Glutamatergic neuron (in vitro differentiated cells): ENCODE results near the gene CEP350. TPM values are rescaled to one million over a fixed set of nuclear protein-coding genes. Genes with fewer than 3 reads are reported as not detected.

Source experiments
- DNase-seq: peaks from one replicate; pipeline ENCODE4 v3.0.0; 2022
- H3K27ac Mint-ChIP-seq: one replicate; pipeline ENCODE4 v1.8.0; 2020; ENCODE audit warnings: mild to moderate bottlenecking, mixed read lengths, inconsistent platforms; ENCODE audit not compliant: unreplicated experiment
- H3K27me3 Mint-ChIP-seq: one replicate; pipeline ENCODE4 v1.8.0; 2020; ENCODE audit warnings: mild to moderate bottlenecking, moderate library complexity, mixed read lengths, inconsistent platforms; ENCODE audit not compliant: unreplicated experiment
- H3K36me3 Mint-ChIP-seq: one replicate; pipeline ENCODE4 v1.8.0; 2020; ENCODE audit warnings: mild to moderate bottlenecking, mixed read lengths, inconsistent platforms; ENCODE audit not compliant: unreplicated experiment
- H3K4me1 Mint-ChIP-seq: one replicate; pipeline ENCODE4 v1.8.0; 2020; ENCODE audit warnings: mild to moderate bottlenecking, low read depth, mixed read lengths, inconsistent platforms; ENCODE audit not compliant: unreplicated experiment
- H3K4me3 Mint-ChIP-seq: one replicate; pipeline ENCODE4 v1.8.0; 2020; ENCODE audit warnings: mild to moderate bottlenecking, mixed read lengths, inconsistent platforms; ENCODE audit not compliant: unreplicated experiment
- H3K9me3 Mint-ChIP-seq: one replicate; pipeline ENCODE4 v1.8.0; 2020; ENCODE audit warnings: mild to moderate bottlenecking, moderate library complexity, mixed read lengths, inconsistent platforms; ENCODE audit not compliant: unreplicated experiment
- total RNA-seq: library from RNA; stranded (reverse); fragmentation: NEBNext Ultra II Directional; extraction: Animal tissue kit (Norgen Biotek cat#: 25700); gene quantifications from one replicate; pipeline ENCODE4 v1.2.1, GENCODE V29; 2021; ENCODE audit not compliant: unreplicated experiment
- TF ChIP-seq, protein P1 (sequence below): fragments of 200-600 bp; sonication (generic); IDR thresholded peaks from one replicate; pipeline ENCODE4 v1.5.0; 2021; ENCODE audit not compliant: partially characterized antibody, unreplicated experiment

CEP350 gene
- total RNA-seq, 1 donor from 2014 or later: 36.6 TPM

DNA sequence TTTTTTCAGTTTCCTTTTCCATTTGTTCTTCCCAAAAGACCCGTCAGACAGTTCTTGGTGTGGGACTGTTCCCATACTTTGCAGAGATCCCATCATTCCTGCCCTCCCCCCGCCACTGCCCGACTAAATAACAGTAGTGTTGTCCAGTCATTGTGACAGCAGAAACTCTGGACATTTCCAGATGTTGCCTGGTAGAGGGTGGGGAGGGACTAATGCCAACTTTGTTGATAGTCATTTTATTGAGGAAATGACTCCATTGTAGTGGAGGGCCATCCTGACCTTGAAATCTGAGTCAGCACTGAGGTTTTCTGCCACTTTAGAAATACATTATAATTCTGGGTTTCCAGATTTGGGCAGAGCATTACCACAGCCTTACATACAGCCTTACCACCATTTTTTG is 85.4 kb downstream of the CEP350 start:
- no peaks in the 10 kb centered on the region for H3K4me1 Mint-ChIP-seq
- H3K27ac Mint-ChIP-seq: no peak overlapping the region
- no peak for DNase-seq
- TF ChIP-seq, protein P1, sequence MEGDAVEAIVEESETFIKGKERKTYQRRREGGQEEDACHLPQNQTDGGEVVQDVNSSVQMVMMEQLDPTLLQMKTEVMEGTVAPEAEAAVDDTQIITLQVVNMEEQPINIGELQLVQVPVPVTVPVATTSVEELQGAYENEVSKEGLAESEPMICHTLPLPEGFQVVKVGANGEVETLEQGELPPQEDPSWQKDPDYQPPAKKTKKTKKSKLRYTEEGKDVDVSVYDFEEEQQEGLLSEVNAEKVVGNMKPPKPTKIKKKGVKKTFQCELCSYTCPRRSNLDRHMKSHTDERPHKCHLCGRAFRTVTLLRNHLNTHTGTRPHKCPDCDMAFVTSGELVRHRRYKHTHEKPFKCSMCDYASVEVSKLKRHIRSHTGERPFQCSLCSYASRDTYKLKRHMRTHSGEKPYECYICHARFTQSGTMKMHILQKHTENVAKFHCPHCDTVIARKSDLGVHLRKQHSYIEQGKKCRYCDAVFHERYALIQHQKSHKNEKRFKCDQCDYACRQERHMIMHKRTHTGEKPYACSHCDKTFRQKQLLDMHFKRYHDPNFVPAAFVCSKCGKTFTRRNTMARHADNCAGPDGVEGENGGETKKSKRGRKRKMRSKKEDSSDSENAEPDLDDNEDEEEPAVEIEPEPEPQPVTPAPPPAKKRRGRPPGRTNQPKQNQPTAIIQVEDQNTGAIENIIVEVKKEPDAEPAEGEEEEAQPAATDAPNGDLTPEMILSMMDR: no peak
- H3K27me3 Mint-ChIP-seq: peaks cover 4% of the 10 kb centered on the region
- no peaks in the 10 kb centered on the region for H3K36me3 Mint-ChIP-seq
- H3K9me3 Mint-ChIP-seq: no peaks in the 10 kb centered on the region
- no peak overlapping the region for H3K4me3 Mint-ChIP-seq

DNA sequence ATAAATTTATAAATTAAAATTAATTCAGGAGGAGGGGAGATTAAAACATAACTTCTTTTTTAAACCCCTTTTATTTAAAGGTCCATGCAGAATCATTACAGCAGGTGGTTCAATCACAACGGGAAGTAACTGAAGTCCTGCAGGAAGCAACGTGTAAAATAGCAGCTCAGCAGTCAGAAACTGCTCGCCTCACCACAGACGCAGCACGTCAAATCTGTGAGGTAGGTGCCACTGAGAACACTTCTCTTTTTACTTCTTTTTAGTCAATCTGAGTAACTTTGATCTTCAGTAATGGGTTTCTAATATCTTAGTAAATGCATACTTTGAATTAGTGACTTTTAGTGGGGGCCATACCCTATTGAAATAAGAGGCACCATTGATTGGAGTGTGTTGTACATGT is 87.0 kb downstream of the CEP350 start:
- H3K36me3 Mint-ChIP-seq: no peaks in the 10 kb centered on the region
- no peaks in the 10 kb centered on the region for H3K4me1 Mint-ChIP-seq
- H3K27me3 Mint-ChIP-seq: peaks cover 4% of the 10 kb centered on the region

DNA sequence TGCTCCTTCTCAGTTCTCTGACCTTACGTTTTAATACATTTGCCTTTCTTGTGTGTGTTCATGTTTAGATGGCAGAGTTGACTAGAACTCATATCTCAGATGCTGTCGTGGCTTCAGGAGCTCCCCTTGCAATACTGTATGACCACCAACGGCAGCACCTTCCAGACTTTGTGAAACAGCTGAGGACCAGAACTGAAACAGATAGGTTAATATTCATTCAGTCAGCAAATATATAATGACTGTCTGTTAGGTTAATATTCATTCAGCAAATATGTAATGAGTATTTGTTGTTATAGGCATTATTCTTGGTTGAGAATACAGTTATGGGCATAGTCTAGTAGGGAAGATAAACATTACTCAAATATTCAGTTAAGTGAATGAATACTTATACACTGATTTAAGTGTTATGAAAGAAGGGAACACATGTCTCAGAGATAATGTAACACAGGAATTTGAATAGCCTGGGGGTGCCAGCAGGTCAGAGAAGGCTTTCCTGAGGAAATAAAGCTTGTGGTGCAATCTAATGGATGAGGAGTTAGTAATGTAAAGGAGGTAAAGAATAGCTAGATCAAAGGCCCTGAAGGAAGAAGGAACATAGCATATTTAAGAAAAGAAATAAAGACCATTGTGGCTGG is 88.5 kb downstream of the CEP350 start:
- TF ChIP-seq, protein P1: no peak
- no peak overlapping the region for H3K4me3 Mint-ChIP-seq
- no peaks in the 10 kb centered on the region for H3K36me3 Mint-ChIP-seq
- H3K4me1 Mint-ChIP-seq: no peaks in the 10 kb centered on the region
- H3K9me3 Mint-ChIP-seq: no peaks in the 10 kb centered on the region
- H3K27ac Mint-ChIP-seq: no peak overlapping the region
- peaks cover 2% of the 10 kb centered on the region for H3K27me3 Mint-ChIP-seq
- no peak for DNase-seq

More for the DNA sequence above, 87.0 kb downstream of the CEP350 start:
- no peak for DNase-seq
- TF ChIP-seq, protein P1: no peak
- Mint-ChIP-seq H3K27ac (no peak overlapping the region), H3K4me3 (no peak overlapping the region), H3K9me3 (no peaks in the 10 kb centered on the region)

DNA sequence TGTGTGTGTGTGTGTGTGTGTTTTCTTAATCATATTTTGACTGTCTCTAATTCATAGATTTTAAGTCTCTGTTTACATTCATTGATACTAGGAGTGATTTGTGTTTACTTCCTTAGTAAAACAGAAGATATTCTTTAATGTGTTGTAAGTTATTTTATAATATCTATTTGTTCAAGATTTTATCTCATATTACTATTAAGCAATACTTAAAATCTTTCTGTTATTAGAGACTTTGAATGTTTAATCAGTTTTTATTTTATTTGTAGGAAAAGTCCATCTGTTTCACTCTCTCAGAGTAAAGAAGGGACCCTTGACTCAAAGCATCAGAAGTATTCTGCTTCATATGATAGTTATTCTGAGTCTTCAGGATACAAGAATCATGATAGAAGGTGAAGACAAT is 89.2 kb downstream of the CEP350 start:
- H3K9me3 Mint-ChIP-seq: no peaks in the 10 kb centered on the region
- no peak for DNase-seq
- H3K27me3 Mint-ChIP-seq: peaks cover 2% of the 10 kb centered on the region
- H3K4me3 Mint-ChIP-seq: no peak overlapping the region
- H3K36me3 Mint-ChIP-seq: no peaks in the 10 kb centered on the region
- no peaks in the 10 kb centered on the region for H3K4me1 Mint-ChIP-seq
- H3K27ac Mint-ChIP-seq: no peak overlapping the region
- TF ChIP-seq, protein P1: no peak

DNA sequence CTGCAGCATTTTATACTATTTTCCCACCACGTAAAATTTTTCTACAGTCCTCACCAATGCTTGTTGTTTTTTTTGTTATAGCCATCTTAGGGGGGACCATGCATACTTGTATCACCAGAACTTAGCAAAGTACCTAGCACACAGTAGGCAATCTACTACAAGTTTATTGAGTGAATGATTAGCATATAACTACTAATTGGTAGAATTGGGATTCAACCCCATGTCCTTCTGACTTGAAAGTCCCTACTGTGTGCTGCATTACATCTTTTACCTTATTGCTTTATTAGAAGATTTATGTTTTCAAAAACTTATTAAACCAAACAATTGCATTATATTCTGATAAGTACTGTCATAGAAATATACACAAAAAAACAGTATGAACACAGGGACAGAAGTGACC is 92.1 kb downstream of the CEP350 start:
- TF ChIP-seq, protein P1: no peak
- Mint-ChIP-seq H3K27me3 (no peaks in the 10 kb centered on the region), H3K27ac (no peak overlapping the region), H3K4me1 (no peaks in the 10 kb centered on the region), H3K4me3 (no peak overlapping the region), H3K36me3 (no peaks in the 10 kb centered on the region), H3K9me3 (no peaks in the 10 kb centered on the region)
- DNase-seq: no peak
